Heart left ventricle (tissue), 16 donors: Measurements from ENCODE around the gene MAG. TPM values are rescaled to one million over a fixed set of nuclear protein-coding genes. Genes with fewer than 3 reads are reported as not detected.
"Not testable (repeated sequence)": the region's sequence is repeated elsewhere in the genome, so short reads cannot be mapped to it uniquely, and the experiment has no call there.

ENCODE experiments used
- ATAC-seq, 4 donors: fragments of 200-7000 bp; cut with Tn5 transposase; one replicate each; pipeline ENCODE4 v1.9.1; 2020 to 2022; ENCODE audit warnings: moderate library complexity in 4 of 4, mild to moderate bottlenecking in 3 of 4, moderate number of reproducible peaks in 1 of 4
- DNase-seq, 5 donors: peaks; one replicate each; pipeline ENCODE4 v3.0.0-alpha.2; 2020
- H3K27ac ChIP-seq, 12 donors: fragments of 200-600 bp; sonication (generic) in 4 of 12; one replicate each; pipeline versions ENCODE4 v1.5.0 to v1.8.0; 2016 to 2022; ENCODE audit warnings: mild to moderate bottlenecking in 2 of 12
- H3K27me3 ChIP-seq, 9 donors: fragments of 200-600 bp; sonication (generic) in 2 of 9; one replicate each; pipeline versions ENCODE4 v1.5.1 to v1.8.0; 2016 to 2022; ENCODE audit warnings: mild to moderate bottlenecking in 3 of 9
- H3K36me3 ChIP-seq, 9 donors: fragments of 200-600 bp; sonication (generic) in 2 of 9; one replicate each; pipeline versions ENCODE4 v1.5.0 to v1.8.0; 2018 to 2022; ENCODE audit warnings: mild to moderate bottlenecking in 2 of 9
- H3K4me1 ChIP-seq, 12 donors: fragments of 200-600 bp; sonication (generic) in 4 of 12; one replicate each; pipeline versions ENCODE4 v1.5.0 to v1.8.0; 2016 to 2022; ENCODE audit warnings: mild to moderate bottlenecking in 3 of 12
- H3K4me3 ChIP-seq, 12 donors: fragments of 200-600 bp; sonication (generic) in 4 of 12; one replicate each; pipeline versions ENCODE4 v1.5.0 to v1.8.0; 2017 to 2022; ENCODE audit warnings: mild to moderate bottlenecking in 9 of 12, moderate library complexity in 4 of 12
- H3K9me3 ChIP-seq, 12 donors: fragments of 200-600 bp; sonication (generic) in 4 of 12; one replicate each; pipeline versions ENCODE4 v1.5.0 to v1.8.0; 2016 to 2022; ENCODE audit warnings: mild to moderate bottlenecking in 1 of 12
- POLR2A ChIP-seq, 2 donors: fragments of 450-650 bp; IDR thresholded peaks; one replicate each; pipeline ENCODE4 v1.6.1; 2017; ENCODE audit warnings: antibody characterized with exemption in 2 of 2, mild to moderate bottlenecking in 2 of 2, moderate library complexity in 2 of 2
- WGBS, 4 donors: extraction: QIAGEN DNeasy Blood & Tissue Kit in 2 of 4; methylation state at CpG; one replicate each; pipeline versions ENCODE4 v1.1.5 to v1.1.7; 2013 to 2018; 5-methylcytosine and 5-hydroxymethylcytosine counted together
- intact Hi-C, 10 donors: fragments of 100-400 bp; cut with DNase I; formaldehyde crosslinking; loops; one replicate each; pipeline versions ENCODE4 v1.11.1 to v1.14.2; 2022
- microRNA-seq, 4 donors: library from miRNA; unstranded; fragments of <30 nt; microRNA quantifications; one replicate each; pipeline versions ENCODE4 to v1.2.0, GENCODE V29; 2017 to 2020
- polyA plus RNA-seq, 2 donors: library from polyadenylated mRNA; stranded (reverse); fragments of 200-250 nt; gene quantifications; one replicate each; pipeline ENCODE4 v1.2.3, GENCODE V29; 2013
- total RNA-seq, 9 donors: library from RNA; depleted of rRNA in 2 of 9; stranded (reverse); fragments of >200 nt in 2 of 9; fragmentation: NEBNext Ultra II Directional in 3 of 9; extraction: Animal tissue kit (Norgen Biotek cat#: 25700) in 3 of 9; gene quantifications; one replicate each; pipeline versions ENCODE4 v1.1.0 to v1.2.4, GENCODE V29; 2016 to 2023
- TF ChIP-seq, protein P1 (sequence below), 12 donors: fragments of 200-600 bp; sonication (generic) in 4 of 12; IDR thresholded peaks; one replicate each; pipeline versions ENCODE4 v1.5.0 to v1.8.0; 2018 to 2022; ENCODE audit warnings: antibody characterized with exemption in 12 of 12, mild to moderate bottlenecking in 5 of 12
- donor health status: ischemic (EF 13 %, LVEDD 7.1; RV severe dilation, severe dysfunction).
- donor health status: healthy with polysubstance abuse.
- donor health status: DM: no; HTN: yes; CAD: no.
- donor health status: DM: no; HTN: no; CAD: no.
- donor health status: ischemic (EF 25% LVEDD 6.9; RV normal size, moderate dysfunction).
- donor health status: ischemic (EF 25% LVEDD 5.7; RV mildly dilated, moderate dysfunction).
- donor health status: healthy.
- donor health status: DM: yes; HTN: yes; CAD: no.
- donor health status: ischemic (EF 35%, LVEDD 5.7; RV mildly dilated, moderate dysfunction).
- donor health status: nonischemic (EF 11% LVEDD 7.7; RV severe dilation, severe dysfunction).
- donor health status: DM: yes; HTN: yes; CAD: no.
- donor health status: PGD.
- donor health status: ischemic (EF 29% LVEDD 5.4; RV normal size, mild dysfunction).
- donor health status: nonischemic (EF 23%, LVEDD 6.1; RV moderate dilation, normal function).

MAG gene
- total and polyA plus RNA-seq, 11 donors: 0.30 to 0.72 TPM; not detected in 9

DNA sequence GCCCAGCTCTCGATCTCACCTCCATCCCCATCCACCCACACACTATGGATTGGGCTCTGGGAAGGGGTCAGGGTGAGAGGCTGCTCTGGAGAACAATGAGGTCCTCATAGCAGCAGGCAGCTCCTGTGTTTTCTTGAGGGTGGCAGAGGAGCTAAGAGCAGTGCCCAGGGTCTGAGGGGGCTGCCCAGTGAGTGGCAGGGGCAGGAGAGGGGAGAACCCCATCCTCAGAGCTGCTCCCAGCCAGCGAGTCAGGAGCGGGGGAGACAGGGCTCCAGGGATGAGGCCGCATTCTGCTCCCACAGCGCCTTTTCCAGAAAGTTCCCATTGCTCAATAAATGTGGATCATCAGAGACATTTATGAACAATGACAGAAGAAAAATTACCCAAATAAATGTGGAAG, 68.1 kb downstream of the MAG start:
- H3K9me3 ChIP-seq, H3K4me3 ChIP-seq, ATAC-seq, H3K36me3 ChIP-seq, DNase-seq, H3K27me3 ChIP-seq, H3K27ac ChIP-seq, intact Hi-C loops: not testable (repeated sequence)
- 90 to 97% methylated on average over 4 of the region's 5 CpGs; no CpG with 5 or more reads in 2 of the 4 donors for WGBS, 4 donors
- H3K4me1 ChIP-seq: peaks cover 0 to 11% (median 3%) of the 10 kb centered on the region in 12 donors

DNA sequence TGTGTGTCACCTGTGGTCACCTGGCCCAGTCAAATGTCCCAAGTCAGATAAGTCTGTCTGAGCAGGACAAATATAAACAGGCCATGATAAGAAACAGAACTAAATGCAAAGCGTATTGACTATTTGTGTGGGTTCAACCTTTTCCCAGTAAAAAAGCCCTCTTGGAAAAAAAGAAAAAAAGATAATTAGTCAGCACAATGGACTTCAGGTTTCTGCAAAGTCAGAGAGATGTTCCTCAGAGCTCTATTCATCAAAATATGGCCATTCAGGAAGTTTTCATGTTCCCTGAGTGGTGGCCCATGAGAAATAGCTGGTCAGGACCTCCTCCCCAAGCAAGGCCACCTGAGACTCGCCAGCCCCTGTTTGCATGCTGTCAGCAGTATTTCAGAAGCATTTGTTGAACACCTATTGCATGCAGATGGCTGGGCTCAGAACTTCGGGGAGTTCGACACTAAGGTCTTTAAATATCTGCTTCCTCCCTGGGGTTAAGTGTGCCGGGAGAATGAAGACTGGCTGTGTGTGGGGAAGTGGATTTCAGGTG, 69.0 kb downstream of the MAG start:
- no peak for ATAC-seq
- Histone ChIP-seq H3K27ac (no peak overlapping the region), H3K4me1 (peaks cover 0 to 11% (median 3%) of the 10 kb centered on the region in 12 donors), H3K27me3 (peaks cover 0 to 5% (median 0%) of the 10 kb centered on the region in 9 donors), H3K36me3 (no peaks in the 10 kb centered on the region), H3K4me3 (no peak overlapping the region), H3K9me3 (no peaks in the 10 kb centered on the region)
- intact Hi-C loops: no loop called here
- no peak for DNase-seq
- 37 to 60% (median 50%) methylated on average over 5 of the region's 5 CpGs for WGBS, 4 donors
- no peak for TF ChIP-seq POLR2A (IDR thresholded peaks at IDR 0.05)
- TF ChIP-seq, protein P1, sequence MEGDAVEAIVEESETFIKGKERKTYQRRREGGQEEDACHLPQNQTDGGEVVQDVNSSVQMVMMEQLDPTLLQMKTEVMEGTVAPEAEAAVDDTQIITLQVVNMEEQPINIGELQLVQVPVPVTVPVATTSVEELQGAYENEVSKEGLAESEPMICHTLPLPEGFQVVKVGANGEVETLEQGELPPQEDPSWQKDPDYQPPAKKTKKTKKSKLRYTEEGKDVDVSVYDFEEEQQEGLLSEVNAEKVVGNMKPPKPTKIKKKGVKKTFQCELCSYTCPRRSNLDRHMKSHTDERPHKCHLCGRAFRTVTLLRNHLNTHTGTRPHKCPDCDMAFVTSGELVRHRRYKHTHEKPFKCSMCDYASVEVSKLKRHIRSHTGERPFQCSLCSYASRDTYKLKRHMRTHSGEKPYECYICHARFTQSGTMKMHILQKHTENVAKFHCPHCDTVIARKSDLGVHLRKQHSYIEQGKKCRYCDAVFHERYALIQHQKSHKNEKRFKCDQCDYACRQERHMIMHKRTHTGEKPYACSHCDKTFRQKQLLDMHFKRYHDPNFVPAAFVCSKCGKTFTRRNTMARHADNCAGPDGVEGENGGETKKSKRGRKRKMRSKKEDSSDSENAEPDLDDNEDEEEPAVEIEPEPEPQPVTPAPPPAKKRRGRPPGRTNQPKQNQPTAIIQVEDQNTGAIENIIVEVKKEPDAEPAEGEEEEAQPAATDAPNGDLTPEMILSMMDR (IDR thresholded peaks at IDR 0.05): no peak

DNA sequence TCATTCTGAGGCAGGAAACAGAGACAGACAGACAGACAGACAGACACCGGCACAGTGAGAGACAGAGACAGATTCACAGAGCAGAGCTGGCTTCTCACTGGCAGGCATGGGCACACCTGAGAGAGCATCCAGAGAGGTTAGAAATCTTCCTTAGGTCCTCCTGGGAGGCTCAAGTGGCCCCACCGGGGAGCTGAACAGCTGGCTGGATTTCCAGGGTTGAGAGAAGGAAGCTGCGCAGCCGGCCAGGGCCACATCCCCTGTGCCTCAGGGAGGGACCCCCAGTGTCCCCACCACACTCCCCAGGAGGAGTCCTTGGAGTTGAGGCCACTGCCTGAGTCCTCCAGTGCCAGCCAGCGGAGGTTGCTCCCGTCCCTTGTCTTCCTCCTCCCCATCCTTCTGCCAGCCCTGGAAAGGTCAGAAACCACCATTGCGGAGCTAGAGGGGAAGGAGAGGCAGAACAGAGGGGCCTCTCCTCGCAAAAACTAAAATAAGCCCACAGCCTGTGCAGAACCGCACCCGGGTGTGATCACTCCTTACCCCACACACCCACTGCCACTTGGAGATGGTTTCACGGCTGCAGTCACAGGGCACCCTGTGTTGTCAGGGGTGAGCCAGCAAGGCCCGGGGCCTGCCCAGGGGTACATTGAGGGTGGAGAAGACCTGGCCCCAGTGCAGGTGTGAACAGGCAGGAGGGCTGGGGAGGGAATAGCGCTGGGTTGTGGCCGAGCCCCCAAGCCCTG, 70.5 kb downstream of the MAG start:
- TF ChIP-seq POLR2A (IDR thresholded peaks at IDR 0.05): no peak
- TF ChIP-seq, protein P1 (IDR thresholded peaks at IDR 0.05): no peak
- Histone ChIP-seq H3K4me1 (peaks cover 0 to 10% (median 3%) of the 10 kb centered on the region in 12 donors), H3K9me3 (no peaks in the 10 kb centered on the region), H3K27me3 (peaks cover 0 to 4% (median 0%) of the 10 kb centered on the region in 9 donors), H3K27ac (no peak overlapping the region), H3K36me3 (no peaks in the 10 kb centered on the region), H3K4me3 (no peak overlapping the region)
- DNase-seq: no peak
- ATAC-seq: no peak
- intact Hi-C loops: no loop called here
- 67 to 87% (median 78%) methylated on average over 12 to 14 of the region's 14 CpGs for WGBS, 4 donors

DNA sequence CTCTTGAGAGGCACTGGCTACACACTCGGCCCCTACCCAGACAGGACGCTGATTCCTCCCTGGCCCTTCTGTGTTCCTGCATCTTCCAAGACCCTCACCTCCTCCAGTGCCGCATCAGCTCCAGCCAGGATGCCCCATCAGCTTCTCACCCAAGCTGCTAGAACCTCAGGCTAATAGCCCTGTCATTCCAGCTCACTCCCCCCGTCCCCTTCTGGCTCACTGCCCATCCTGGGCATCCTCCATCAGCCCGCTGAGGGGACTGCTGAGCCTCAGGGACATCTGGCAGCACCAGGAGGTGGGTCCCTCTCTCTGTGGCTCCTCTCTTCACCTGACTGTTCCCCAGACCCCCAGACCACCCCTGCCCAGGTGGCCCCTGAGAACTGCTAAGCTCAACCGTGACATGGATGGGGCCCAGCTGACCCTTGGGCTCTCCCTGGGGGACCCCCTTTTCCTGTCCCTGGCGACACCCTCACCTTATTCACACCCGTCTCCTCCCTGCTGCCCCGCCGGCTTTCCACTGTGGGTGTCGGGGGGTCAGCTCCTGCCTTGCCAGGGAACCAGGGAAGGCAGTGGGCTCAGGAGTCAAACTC, 71.1 kb downstream of the MAG start:
- no peak for ATAC-seq
- TF ChIP-seq, protein P1 (IDR thresholded peaks at IDR 0.05): no peak
- TF ChIP-seq POLR2A (IDR thresholded peaks at IDR 0.05): no peak
- DNase-seq: no peak
- intact Hi-C loops: no loop called here
- no peak overlapping the region for H3K4me3 ChIP-seq
- no peaks in the 10 kb centered on the region for H3K9me3 ChIP-seq
- 77 to 86% (median 83%) methylated on average over 9 to 11 of the region's 11 CpGs for WGBS, 4 donors
- H3K36me3 ChIP-seq: no peaks in the 10 kb centered on the region
- H3K27ac ChIP-seq: no peak overlapping the region
- H3K4me1 ChIP-seq: peaks cover 0 to 3% (median 1%) of the 10 kb centered on the region in 12 donors
- peaks cover 0 to 4% (median 0%) of the 10 kb centered on the region in 9 donors for H3K27me3 ChIP-seq

Small RNA genes within 50 kb of the gene (microRNA-seq; reads per million reads assigned to microRNA genes)
- 0 to 0.06 (median 0) reads per million in 4 donors for gene MIR5196

Other genes with a start within 250 kb of the MAG start
- 1 to 10 TPM in 2 of 9 donors, under 1 TPM in 4, not detected in 3; 0.37 to 2.5 (median 0.80) TPM for gene FXYD3, start 176.3 kb upstream of the MAG start, total RNA-seq
- 1 to 10 TPM in 1 of 2 donors, under 1 TPM in 1; 0.98 to 1.1 TPM for gene FXYD3, start 176.3 kb upstream of the MAG start, polyA plus RNA-seq
- 10 to 100 TPM in 3 of 9 donors, 1 to 10 TPM in 6; 2.2 to 15.1 (median 6.0) TPM for gene LGI4, start 157.1 kb upstream of the MAG start, total RNA-seq
- gene LGI4, start 157.1 kb upstream of the MAG start, polyA plus RNA-seq: 10 to 100 TPM in 1 of 2 donors, 1 to 10 TPM in 1; 4.2 to 14.2 TPM
- gene FXYD1, start 153.3 kb upstream of the MAG start, total RNA-seq: 100 to 1,000 TPM; 261 to 631 (median 412) TPM
- gene FXYD1, start 153.3 kb upstream of the MAG start, polyA plus RNA-seq: 100 to 1,000 TPM; 129 to 439 TPM
- gene FXYD7, start 148.9 kb upstream of the MAG start, total RNA-seq: under 1 TPM in 3 of 9 donors, not detected in 6; 0.21 to 0.52 (median 0.28) TPM
- gene FXYD7, start 148.9 kb upstream of the MAG start, polyA plus RNA-seq: not detected
- 10 to 100 TPM; 15.3 to 87.9 (median 19.5) TPM for gene FXYD5, start 137.4 kb upstream of the MAG start, total RNA-seq
- 10 to 100 TPM; 31.0 to 59.2 TPM for gene FXYD5, start 137.4 kb upstream of the MAG start, polyA plus RNA-seq
- not detected for gene FAM187B, start 63.4 kb upstream of the MAG start, total RNA-seq
- under 1 TPM in 1 of 2 donors, not detected in 1; 0.06 TPM for gene FAM187B, start 63.4 kb upstream of the MAG start, polyA plus RNA-seq
- 1 to 10 TPM; 2.8 to 9.0 (median 5.3) TPM for gene LSR, start 43.2 kb upstream of the MAG start, total RNA-seq
- 10 to 100 TPM in 1 of 2 donors, 1 to 10 TPM in 1; 4.8 to 10.5 TPM for gene LSR, start 43.2 kb upstream of the MAG start, polyA plus RNA-seq
- gene USF2, start 23.2 kb upstream of the MAG start, total RNA-seq: 100 to 1,000 TPM; 138 to 201 (median 159) TPM
- gene USF2, start 23.2 kb upstream of the MAG start, polyA plus RNA-seq: 100 to 1,000 TPM; 134 to 251 TPM
- gene HAMP, start 9.6 kb upstream of the MAG start, total RNA-seq: 1 to 10 TPM in 2 of 9 donors, under 1 TPM in 2, not detected in 5; 0.19 to 2.4 (median 1.1) TPM
- gene HAMP, start 9.6 kb upstream of the MAG start, polyA plus RNA-seq: 10 to 100 TPM in 1 of 2 donors, not detected in 1; 22.0 TPM
- 1 to 10 TPM in 5 of 9 donors, under 1 TPM in 2, not detected in 2; 0.20 to 3.3 (median 1.2) TPM for gene CD22, start 37.0 kb downstream of the MAG start, total RNA-seq
- gene CD22, start 37.0 kb downstream of the MAG start, polyA plus RNA-seq: under 1 TPM; 0.11 to 0.36 TPM
- gene FFAR1, start 55.7 kb downstream of the MAG start, total RNA-seq: not detected
- not detected for gene FFAR1, start 55.7 kb downstream of the MAG start, polyA plus RNA-seq
- gene FFAR3, start 66.3 kb downstream of the MAG start, total RNA-seq: under 1 TPM in 1 of 9 donors, not detected in 8; 0.96 TPM
- under 1 TPM; 0.11 to 0.15 TPM for gene FFAR3, start 66.3 kb downstream of the MAG start, polyA plus RNA-seq
- gene GPR42, start 78.9 kb downstream of the MAG start, total RNA-seq: not detected
- not detected for gene GPR42, start 78.9 kb downstream of the MAG start, polyA plus RNA-seq
- 1 to 10 TPM in 2 of 9 donors, under 1 TPM in 6, not detected in 1; 0.12 to 3.4 (median 0.40) TPM for gene FFAR2, start 156.1 kb downstream of the MAG start, total RNA-seq
- under 1 TPM in 1 of 2 donors, not detected in 1; 0.15 TPM for gene FFAR2, start 156.1 kb downstream of the MAG start, polyA plus RNA-seq
- gene KRTDAP, start 198.3 kb downstream of the MAG start, total RNA-seq: not detected
- gene KRTDAP, start 198.3 kb downstream of the MAG start, polyA plus RNA-seq: not detected
- gene DMKN, start 221.5 kb downstream of the MAG start, total RNA-seq: 10 to 100 TPM in 7 of 9 donors, 1 to 10 TPM in 2; 7.8 to 26.9 (median 12.1) TPM
- 10 to 100 TPM; 18.2 to 38.8 TPM for gene DMKN, start 221.5 kb downstream of the MAG start, polyA plus RNA-seq
- not detected for gene SBSN, start 236.2 kb downstream of the MAG start, total RNA-seq
- gene SBSN, start 236.2 kb downstream of the MAG start, polyA plus RNA-seq: not detected
- gene GAPDHS, start 241.3 kb downstream of the MAG start, total RNA-seq: not detected
- not detected for gene GAPDHS, start 241.3 kb downstream of the MAG start, polyA plus RNA-seq